ENCODE measurements around the gene KCTD19.

The KCTD19 gene

GRCh38 chr16:67244387-67245185, 82.0 kb downstream of the KCTD19 start:
- no peaks in the 10 kb centered on the region for H3K36me3 Mint-ChIP-seq
- H3K4me3 Mint-ChIP-seq, result peak overlapping the region; percentile 72
- DNase-seq (ENCODE audit: low spot score in 2 of 2) (peak; percentile 63 to 68), ATAC-seq (ENCODE audit: low read depth) (peak; percentile 72)
- H3K9me3 Mint-ChIP-seq, result no peaks in the 10 kb centered on the region
- peaks cover 31% of the 10 kb centered on the region for H3K4me1 Mint-ChIP-seq
- H3K27me3 Mint-ChIP-seq, result peaks cover 3% of the 10 kb centered on the region
- H3K27ac Mint-ChIP-seq, result peak overlapping the region; percentile 53

GRCh38 chr16:67243481-67243880, 83.1 kb downstream of the KCTD19 start:
- no peak for ATAC-seq (ENCODE audit: low read depth)
- Mint-ChIP-seq H3K9me3 (no peaks in the 10 kb centered on the region), H3K27me3 (no peaks in the 10 kb centered on the region), H3K4me1 (peaks cover 27% of the 10 kb centered on the region), H3K36me3 (peaks cover 2% of the 10 kb centered on the region), H3K4me3 (no peak overlapping the region), H3K27ac (peak overlapping the region; percentile 53)
- DNase-seq (ENCODE audit: low spot score in 2 of 2), result no peak

- no peak for ATAC-seq (ENCODE audit: low read depth)
- Mint-ChIP-seq H3K4me1 (peaks cover 18% of the 10 kb centered on the region), H3K36me3 (peaks cover 12% of the 10 kb centered on the region), H3K4me3 (no peak overlapping the region), H3K9me3 (no peaks in the 10 kb centered on the region), H3K27ac (no peak overlapping the region), H3K27me3 (no peaks in the 10 kb centered on the region)
- no peak for DNase-seq (ENCODE audit: low spot score in 2 of 2)
Observed at GRCh38 chr16:67242138-67242730, 84.3 kb downstream of the KCTD19 start.

DNA sequence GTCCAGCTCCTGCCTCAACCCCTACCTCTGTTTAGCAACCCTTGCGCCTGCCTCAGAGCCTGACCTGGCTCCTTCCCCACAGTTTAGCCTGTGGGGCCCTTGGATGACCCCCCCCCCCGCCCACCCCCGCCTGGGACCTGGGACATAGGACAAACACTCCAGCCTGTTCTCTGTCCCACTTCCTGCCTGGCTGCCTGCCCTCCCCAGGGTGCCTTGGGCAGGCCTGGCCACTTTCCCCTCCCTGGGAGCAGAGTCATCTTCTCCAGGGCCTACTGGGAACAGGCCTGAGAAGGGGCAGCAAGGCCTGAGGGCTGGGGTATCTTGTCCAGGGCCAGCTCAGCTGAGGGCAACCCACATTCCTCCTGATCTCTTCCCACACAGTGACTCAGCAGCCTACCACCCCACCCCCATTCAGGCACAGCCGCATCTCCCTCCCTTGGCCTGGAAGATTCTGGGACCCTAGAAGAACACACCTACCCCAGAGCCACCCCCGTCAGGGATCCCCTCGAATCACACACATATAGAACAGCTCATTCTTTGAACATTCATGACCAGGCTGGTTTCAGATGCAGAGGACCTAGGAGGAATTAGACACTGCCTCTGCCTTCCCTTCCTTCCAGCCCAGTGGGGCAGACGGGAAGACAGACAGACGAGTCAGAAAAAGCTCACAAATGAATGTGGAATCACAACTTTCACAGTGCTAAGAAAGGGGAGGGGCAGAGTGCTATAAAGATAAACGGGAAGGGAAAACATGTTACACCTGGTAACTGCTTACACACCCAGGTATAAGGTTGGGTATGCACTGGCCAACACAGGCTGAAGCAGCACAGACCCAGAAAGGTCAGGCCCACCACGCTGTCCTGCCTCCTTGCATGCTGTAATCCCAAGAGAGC, 85.3 kb downstream of the KCTD19 start:
- peaks cover 16% of the 10 kb centered on the region for H3K36me3 Mint-ChIP-seq
- H3K4me3 Mint-ChIP-seq, result no peak overlapping the region
- peaks cover 19% of the 10 kb centered on the region for H3K4me1 Mint-ChIP-seq
- DNase-seq (ENCODE audit: low spot score in 2 of 2) (no peak), ATAC-seq (ENCODE audit: low read depth) (no peak)
- no peaks in the 10 kb centered on the region for H3K9me3 Mint-ChIP-seq
- no peaks in the 10 kb centered on the region for H3K27me3 Mint-ChIP-seq
- no peak overlapping the region for H3K27ac Mint-ChIP-seq

- Mint-ChIP-seq H3K36me3 (peaks cover 19% of the 10 kb centered on the region), H3K4me3 (no peak overlapping the region), H3K27me3 (no peaks in the 10 kb centered on the region), H3K4me1 (peaks cover 23% of the 10 kb centered on the region), H3K27ac (no peak overlapping the region), H3K9me3 (peaks cover 2% of the 10 kb centered on the region)
- ATAC-seq (ENCODE audit: low read depth), result no peak
- DNase-seq (ENCODE audit: low spot score in 2 of 2), result no peak
Observed at GRCh38 chr16:67240506-67240905, 86.0 kb downstream of the KCTD19 start.
